ENCODE results near the gene MAN2B2.

- TF ChIP-seq POLR2A (IDR thresholded peaks at IDR 0.05) = no peak
- TF ChIP-seq CTCF (IDR thresholded peaks at IDR 0.05) = no peak
Measured at GRCh38 chr4:6655924-6656323, 80.9 kb downstream of the MAN2B2 start.
